NB4 (cell line): ENCODE results near the gene FAM222A.
A peak's percentile ranks its signal among the peaks of the same experiment; 100 is the strongest.

Experiments
- DNase-seq: peaks from one replicate; pipeline ENCODE4 v3.0.0; 2010; ENCODE audit warnings: low read depth
- H3K4me3 ChIP-seq: one replicate; pipeline ENCODE4 v1.5.1; 2011; ENCODE audit warnings: mild to moderate bottlenecking, low read depth, low read length, moderate library complexity
- MYC ChIP-seq: IDR thresholded peaks from 2 replicates; pipeline ENCODE4 v1.6.1; 2011; ENCODE audit warnings: low read depth, low read length
- POLR2A ChIP-seq: IDR thresholded peaks from 2 replicates; pipeline ENCODE4 v1.6.1; 2011; ENCODE audit warnings: mild to moderate bottlenecking; ENCODE audit not compliant: insufficient read length; ENCODE audit errors: extremely low read depth
- TF ChIP-seq, protein P1 (sequence below): IDR thresholded peaks from 2 replicates; pipeline ENCODE4 v1.6.1; 2011; ENCODE audit warnings: low read depth, low read length
- TF ChIP-seq, protein P2 (sequence below): IDR thresholded peaks from one replicate; pipeline ENCODE4 v1.5.1; 2012; ENCODE audit warnings: low read depth, low read length

FAM222A gene

DNA sequence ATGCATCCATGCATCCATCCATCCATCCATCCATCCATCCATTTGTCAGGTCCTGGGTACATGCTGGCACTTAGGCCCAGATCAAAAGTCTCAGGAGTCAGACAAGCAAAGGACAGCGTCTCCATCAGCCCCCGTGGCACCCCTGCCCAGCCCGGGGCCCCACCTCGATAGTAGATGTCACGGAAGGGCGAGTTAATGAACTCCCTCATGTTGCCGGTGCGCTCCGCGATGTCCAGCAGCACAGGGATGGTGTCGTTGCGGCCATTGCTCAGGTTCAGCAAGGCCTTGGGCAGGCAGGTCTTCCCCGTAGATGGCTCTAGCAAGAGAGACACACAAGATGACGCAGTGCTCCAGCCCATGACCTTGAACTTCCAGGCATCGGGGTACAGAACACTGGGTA lies 89.2 kb downstream of the FAM222A start:
- no peak for DNase-seq
- H3K4me3 ChIP-seq: no peak overlapping the region
- TF ChIP-seq, protein P1, sequence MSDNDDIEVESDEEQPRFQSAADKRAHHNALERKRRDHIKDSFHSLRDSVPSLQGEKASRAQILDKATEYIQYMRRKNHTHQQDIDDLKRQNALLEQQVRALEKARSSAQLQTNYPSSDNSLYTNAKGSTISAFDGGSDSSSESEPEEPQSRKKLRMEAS: no peak
- no peak for TF ChIP-seq POLR2A
- TF ChIP-seq MYC: no peak

DNA sequence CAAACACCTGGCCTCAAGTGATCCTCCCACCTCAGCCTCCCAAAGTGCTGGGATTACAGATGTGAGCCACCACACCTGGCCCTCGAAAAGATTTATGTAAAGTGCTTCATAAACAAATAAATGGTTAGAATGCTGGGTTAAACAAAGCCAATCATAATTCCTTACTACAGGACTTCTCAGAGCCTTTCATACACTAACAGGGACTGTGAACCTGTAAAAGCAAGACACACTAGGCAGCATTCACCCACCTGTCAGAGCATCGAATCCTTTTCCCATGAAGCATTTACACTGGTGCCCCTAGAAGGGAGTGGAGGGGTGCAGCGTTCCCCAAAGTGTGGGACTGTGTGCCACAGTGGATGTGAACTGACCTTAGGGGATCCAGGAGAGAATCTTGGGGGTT lies 90.1 kb downstream of the FAM222A start:
- no peak for DNase-seq
- TF ChIP-seq, protein P2, sequence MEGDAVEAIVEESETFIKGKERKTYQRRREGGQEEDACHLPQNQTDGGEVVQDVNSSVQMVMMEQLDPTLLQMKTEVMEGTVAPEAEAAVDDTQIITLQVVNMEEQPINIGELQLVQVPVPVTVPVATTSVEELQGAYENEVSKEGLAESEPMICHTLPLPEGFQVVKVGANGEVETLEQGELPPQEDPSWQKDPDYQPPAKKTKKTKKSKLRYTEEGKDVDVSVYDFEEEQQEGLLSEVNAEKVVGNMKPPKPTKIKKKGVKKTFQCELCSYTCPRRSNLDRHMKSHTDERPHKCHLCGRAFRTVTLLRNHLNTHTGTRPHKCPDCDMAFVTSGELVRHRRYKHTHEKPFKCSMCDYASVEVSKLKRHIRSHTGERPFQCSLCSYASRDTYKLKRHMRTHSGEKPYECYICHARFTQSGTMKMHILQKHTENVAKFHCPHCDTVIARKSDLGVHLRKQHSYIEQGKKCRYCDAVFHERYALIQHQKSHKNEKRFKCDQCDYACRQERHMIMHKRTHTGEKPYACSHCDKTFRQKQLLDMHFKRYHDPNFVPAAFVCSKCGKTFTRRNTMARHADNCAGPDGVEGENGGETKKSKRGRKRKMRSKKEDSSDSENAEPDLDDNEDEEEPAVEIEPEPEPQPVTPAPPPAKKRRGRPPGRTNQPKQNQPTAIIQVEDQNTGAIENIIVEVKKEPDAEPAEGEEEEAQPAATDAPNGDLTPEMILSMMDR: no peak
- TF ChIP-seq POLR2A (no peak), MYC (no peak)
- TF ChIP-seq, protein P1: no peak
- no peak overlapping the region for H3K4me3 ChIP-seq

DNA sequence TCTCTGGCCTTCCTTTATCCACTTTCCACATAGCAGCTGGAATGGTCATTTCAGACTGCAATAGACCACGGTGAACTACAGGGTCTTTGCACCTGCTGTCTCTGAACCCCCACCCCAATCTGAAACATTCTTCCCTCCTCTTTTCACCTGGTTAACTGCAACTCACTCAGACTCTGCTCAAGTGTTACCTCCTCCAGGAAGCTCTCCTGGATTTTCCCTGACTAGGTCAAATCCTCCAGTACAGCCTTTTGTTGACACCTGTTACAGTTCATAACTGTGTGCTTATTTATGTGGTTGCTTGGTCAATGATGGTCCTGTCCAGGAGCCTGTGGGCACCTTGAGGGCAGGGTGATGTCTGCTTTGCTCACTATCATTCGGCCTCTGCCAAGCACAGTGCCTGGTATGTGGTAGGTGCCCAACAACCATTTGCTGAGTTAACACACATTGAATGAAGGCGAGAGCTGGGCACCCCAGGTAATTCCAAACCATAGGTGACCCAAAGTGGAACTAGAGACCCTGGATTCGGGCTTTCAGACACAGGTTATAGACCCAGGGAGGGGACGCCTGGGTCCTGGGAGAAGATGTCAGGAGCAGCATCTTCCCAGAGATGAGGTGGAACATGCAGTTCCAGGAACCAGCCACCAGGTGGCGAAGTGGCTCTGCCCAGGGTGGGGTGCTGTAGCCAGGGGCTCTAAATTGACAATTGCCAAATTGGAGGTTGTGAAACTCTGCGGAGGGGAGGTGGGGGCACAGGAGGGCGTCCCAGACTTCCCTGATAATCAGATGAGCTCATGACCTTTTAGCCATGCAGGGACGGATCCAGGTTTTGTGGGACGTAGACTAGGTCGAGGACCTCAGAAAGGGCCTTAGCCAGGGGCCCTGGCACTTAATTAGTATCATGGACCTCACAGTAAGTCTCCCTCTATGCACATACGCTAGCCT lies 91.5 kb downstream of the FAM222A start:
- TF ChIP-seq POLR2A (no peak), MYC (no peak)
- TF ChIP-seq, protein P1: peak; percentile 45; the same call in 1 of the 2 replicates
- TF ChIP-seq, protein P2: peak; percentile 99
- DNase-seq: peak; percentile 79
- no peak overlapping the region for H3K4me3 ChIP-seq

DNA sequence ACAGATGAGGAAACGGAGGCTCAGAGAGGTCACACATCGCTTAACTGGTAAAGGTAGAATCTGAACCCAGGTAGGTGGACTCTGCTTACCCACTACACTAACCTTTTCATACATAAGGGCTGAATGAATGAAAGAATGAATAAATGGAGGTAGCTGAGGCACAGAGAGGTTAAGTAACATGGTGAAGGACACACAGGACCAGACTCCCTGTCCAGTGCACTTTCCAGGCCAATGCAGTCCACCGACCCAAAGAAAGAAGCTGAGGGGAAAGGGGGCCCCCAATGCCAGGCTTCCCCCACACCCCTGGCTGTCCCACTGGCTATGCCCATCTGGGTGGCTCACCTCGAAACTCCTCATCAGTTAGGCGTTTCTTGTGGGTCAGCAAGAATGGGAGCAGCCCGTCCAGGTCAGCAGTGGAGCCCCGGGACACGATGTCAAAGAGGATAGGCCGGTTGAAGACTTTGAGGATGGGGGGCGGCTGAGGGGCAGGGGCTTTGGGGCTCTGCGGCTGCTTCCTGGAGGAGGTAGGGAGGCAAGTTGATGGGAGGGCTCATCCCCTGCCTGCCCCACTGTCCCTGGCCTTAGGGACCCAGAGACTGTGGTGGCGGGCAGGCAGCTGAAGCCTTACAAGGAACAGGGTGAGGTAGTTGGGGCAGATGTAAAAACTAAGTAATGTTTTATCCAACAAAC lies 94.5 kb downstream of the FAM222A start:
- H3K4me3 ChIP-seq: no peak overlapping the region
- TF ChIP-seq, protein P2: no peak
- TF ChIP-seq, protein P1: no peak
- TF ChIP-seq MYC (no peak), POLR2A (no peak)
- no peak for DNase-seq

DNA sequence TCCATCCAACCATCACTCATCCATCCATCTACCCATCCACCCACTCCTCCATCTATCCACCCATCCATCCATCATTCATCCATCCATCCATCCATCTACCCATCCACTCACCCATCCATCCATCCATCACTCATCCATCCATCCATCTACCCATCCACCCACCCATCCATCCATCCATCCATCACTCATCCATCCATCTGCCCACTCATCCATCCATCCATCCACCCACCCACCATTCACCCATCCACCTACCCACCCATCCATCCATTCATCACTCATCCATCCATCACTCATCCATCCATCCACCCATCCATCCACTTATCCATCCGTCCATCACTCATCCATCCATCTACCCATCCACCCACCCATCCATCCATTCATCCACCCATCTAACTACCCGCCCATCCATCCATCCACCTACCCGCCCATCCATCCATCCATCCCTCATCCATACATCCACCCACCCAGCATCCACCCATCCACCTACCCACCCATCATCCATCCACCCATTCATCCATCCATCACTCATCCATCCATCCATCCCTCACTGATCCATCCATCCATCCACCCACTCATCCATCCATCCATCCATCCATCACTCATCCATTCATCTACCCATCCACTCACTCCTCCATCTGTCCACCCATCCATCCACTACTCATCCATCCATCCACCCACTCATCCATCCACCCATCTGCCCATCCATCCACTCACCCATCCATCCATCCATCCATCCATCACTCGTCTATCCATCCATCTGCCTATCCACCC lies 95.4 kb downstream of the FAM222A start:
- no peak overlapping the region for H3K4me3 ChIP-seq
- TF ChIP-seq, protein P1: no peak
- no peak for TF ChIP-seq MYC
- TF ChIP-seq, protein P2: no peak
- TF ChIP-seq POLR2A: no peak
- DNase-seq: no peak
